ENCODE data around the gene AK6.
A peak's percentile ranks its signal among the peaks of the same experiment; 100 is the strongest.
"Not testable (repeated sequence)": the region's sequence is repeated elsewhere in the genome, so short reads cannot be mapped to it uniquely, and the experiment has no call there.

Gene AK6

DNA sequence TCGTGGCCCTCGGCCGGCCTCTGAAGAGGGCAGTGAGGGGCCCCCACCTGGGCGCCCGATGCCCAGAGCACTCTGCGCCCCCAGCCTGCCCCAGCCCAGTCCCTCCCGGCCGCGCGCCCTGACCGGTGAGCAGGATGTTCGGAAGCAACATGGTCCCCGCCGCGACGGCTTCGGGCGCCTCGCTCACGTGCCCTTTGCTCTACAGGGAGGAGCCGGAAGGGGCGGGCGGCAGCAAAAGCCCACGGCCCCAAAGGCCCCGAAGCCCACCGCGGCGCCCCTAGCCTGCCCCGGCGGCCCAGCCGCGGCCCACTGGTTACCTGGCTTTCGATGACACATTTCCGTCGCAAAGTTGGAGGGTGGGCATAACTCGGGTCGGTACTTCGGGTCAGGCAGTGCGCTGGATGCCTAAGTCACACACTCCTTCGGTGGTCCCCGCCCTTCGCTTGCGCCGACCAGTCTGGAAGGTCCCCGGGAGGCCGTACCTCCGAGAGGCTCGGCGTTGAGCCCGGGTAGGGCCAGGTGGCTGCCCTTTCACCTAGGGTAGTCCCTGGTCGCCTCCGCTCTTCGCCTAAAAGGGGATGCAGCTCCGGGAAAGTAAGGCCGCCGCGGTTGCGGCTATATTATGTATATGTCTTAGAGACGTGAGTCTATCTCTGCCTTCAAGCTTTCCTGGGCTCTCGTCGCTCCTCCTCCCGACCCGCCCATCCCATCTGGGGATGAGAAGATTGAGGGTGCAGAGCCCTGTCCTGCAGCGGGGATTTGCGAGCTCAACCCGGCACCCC, at the start of gene AK6, which contains the start of the genes RAD17 and TAF9:
Gene AK6 (minus strand): TSS at position 181 of the 782 bp plus-strand sequence. CDS start 30 bp downstream, at position 151.
Gene RAD17 (plus strand): TSS at position 479 of the 782 bp plus-strand sequence. CDS start 2,391 bp downstream, outside the sequence.
Gene TAF9 (minus strand): TSS at position 181 of the 782 bp plus-strand sequence. CDS start 3,783 bp downstream, outside the sequence.
- in situ Hi-C loops (cut with HindIII; ENCODE audit: low pct_unique_long_range_greater_than_20kb, low sequenced_read_pairs): no loop called here
- DNase-seq (ENCODE audit: low read depth in 1 of 2, low spot score in 1 of 2): peak; percentile 77 to 94
- no peak for TF ChIP-seq JUND (IDR thresholded peaks at IDR 0.05; ENCODE audit: low read depth)

DNA sequence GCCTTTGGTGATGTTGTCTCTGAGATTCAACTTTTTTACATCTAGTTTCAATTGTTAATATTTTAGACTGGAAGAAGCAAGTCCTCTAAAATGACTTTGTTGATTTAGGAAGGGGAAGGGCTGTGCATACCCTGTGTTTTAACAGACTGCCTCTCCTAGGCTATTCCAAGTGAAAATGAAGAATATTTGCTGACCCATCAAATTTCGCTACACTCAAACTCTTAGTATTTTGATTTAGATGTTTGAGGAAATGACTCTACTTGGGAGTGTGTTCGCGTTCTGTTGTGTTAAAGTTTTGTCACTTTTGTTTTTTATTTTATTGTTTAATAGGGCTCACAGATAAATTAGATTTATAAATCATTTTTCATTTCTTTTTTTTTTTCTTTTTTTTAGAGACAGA, 49.2 kb upstream of the AK6 start:
- TF ChIP-seq JUND (IDR thresholded peaks at IDR 0.05; ENCODE audit: low read depth): no peak
- DNase-seq (ENCODE audit: low read depth in 1 of 2, low spot score in 1 of 2): no peak
- in situ Hi-C loops (cut with HindIII; ENCODE audit: low pct_unique_long_range_greater_than_20kb, low sequenced_read_pairs): no loop called here

DNA sequence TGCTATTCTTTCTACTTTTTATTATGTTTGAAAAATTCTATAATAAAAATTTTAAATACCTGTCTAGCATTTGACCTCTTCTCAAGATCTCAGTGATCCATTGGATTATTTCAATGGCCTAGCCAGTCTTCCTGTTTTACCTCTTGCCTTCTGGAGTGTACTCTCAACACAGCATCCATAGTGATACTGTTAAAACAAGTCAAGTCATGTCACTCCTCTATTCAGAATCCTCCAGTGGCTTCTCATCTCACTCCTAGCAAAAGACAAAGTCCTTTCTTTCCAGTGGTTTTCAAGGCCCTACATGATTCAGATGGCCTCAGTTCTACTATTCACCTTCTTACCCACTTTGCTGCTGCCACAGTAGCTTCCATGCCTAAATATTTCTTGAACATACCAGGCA, 47.4 kb upstream of the AK6 start:
- no peak for TF ChIP-seq JUND (IDR thresholded peaks at IDR 0.05; ENCODE audit: low read depth)
- in situ Hi-C loops (cut with HindIII; ENCODE audit: low pct_unique_long_range_greater_than_20kb, low sequenced_read_pairs): no loop called here
- peak in 1 of 2 experiments; percentile 7 for DNase-seq (ENCODE audit: low read depth in 1 of 2, low spot score in 1 of 2)

DNA sequence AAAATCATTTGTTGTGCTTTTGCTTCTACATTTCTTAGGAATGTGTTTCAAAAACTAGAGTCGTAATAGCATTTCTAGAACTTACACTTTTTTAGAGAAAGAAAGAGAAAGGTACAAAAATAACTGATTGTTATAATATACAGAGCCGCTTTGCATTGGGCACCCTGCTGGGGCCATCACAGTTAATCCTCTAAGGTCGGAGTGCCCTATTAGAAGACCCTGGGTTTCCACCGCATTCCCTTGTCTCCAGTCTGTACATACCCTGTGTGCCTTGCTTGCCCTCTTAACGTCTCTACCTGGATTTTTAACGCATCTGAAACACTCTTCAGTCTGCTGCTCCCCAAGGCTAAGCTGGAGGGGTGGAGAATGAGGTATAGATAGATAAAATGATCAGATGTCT, 46.9 kb upstream of the AK6 start:
- DNase-seq (ENCODE audit: low read depth in 1 of 2, low spot score in 1 of 2): peak in 1 of 2 experiments; percentile 3
- TF ChIP-seq JUND (IDR thresholded peaks at IDR 0.05; ENCODE audit: low read depth): no peak
- in situ Hi-C loops (cut with HindIII; ENCODE audit: low pct_unique_long_range_greater_than_20kb, low sequenced_read_pairs): no loop called here

DNA sequence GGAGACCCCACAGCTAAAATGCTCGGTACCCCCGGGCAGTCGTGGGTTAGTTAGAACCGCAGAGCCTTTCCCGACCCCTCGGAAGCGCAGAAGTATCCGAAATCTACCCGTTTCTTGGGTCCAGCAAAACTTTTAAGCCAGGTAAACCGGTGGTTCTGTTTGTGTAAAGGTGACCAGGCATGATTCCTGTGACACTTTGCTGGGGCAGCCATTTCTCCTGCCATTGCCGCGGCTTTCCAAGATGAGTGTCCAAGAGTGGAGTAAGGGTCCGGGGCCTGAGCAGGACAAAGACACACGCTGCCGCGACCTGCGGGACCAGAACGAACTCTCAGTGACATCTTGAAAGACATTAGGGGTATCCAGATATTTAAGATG, 46.3 kb upstream of the AK6 start:
- in situ Hi-C loops (cut with HindIII; ENCODE audit: low pct_unique_long_range_greater_than_20kb, low sequenced_read_pairs): no loop called here
- no peak for TF ChIP-seq JUND (IDR thresholded peaks at IDR 0.05; ENCODE audit: low read depth)
- DNase-seq (ENCODE audit: low read depth in 1 of 2, low spot score in 1 of 2): peak; percentile 46 to 55

DNA sequence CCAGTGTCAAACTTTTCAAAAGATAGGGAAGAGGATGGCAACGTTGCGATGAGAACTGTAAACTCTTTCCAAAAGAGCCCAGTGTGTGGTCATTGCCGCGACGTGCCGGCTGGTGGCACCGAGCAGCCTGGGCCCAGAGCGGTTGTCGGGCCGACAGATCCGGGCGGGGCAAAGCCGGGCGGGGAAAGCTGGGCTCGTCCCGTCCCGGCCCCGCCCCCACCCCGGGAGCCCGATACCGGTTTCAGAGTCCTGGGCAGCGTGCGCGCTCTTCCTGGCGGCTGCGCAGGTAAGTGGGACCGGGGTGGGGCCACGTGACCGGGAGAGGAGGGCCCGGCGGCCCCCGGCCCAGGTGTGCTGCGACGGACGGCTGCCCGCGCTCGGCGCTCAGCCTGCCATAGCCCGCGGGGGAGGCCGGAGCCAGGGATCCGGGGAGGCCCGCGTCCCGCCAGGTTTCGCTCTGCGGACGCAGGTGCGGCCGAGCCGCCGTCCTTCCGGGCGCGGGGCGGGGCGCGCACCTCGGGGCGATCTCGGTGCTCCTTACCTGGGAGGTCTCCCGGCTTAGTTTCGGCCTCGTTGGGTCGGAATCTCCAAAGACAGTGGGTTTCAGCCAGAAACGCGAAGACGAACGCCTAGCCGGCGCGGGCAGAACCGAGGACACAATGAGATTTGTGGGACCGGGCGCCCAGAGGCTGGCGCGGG, 45.7 kb upstream of the AK6 start, which contains the start of gene MARVELD2:
Gene MARVELD2 (plus strand): TSS at position 232 of the 699 bp plus-strand sequence. CDS start 4,270 bp downstream, outside the sequence.
- in situ Hi-C loops (cut with HindIII; ENCODE audit: low pct_unique_long_range_greater_than_20kb, low sequenced_read_pairs): no loop called here
- TF ChIP-seq JUND (IDR thresholded peaks at IDR 0.05; ENCODE audit: low read depth): no peak
- DNase-seq (ENCODE audit: low read depth in 1 of 2, low spot score in 1 of 2): peak; percentile 95 to 97

DNA sequence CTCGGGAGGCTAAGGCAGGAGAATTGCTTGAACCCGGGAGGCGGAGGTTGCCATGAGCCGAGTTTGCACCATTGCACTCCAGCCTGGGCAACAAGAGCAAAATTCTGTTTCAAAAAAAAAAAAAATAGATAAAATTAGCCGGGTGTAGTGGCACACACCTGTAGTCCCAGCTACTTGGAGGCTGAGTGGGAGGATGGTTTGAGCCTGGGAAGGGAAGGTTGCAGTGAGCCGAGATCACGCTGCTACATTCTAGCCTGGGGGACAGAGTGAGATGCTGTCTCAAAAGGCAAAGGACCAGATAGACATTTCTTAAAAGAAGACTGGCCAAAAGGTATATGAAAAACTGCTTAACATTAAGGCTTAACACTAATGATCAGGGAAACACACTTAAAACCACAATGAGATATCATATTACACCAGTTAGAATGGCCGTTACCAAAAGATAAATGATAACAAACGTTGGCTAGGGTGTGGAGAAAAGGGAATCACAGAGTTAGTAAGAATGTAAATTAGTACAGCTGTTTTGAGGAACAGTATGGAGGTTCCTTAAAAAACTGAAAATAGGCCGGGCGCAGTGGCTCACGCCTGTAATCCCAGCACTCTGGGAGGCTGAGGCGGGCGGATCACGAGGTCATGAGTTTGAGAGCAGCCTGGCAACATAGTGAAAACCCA, 35.5 kb upstream of the AK6 start:
- no peak for TF ChIP-seq JUND (IDR thresholded peaks at IDR 0.05; ENCODE audit: low read depth)
- in situ Hi-C loops (cut with HindIII; ENCODE audit: low pct_unique_long_range_greater_than_20kb, low sequenced_read_pairs): no loop called here
- DNase-seq (ENCODE audit: low read depth in 1 of 2, low spot score in 1 of 2): no peak

DNA sequence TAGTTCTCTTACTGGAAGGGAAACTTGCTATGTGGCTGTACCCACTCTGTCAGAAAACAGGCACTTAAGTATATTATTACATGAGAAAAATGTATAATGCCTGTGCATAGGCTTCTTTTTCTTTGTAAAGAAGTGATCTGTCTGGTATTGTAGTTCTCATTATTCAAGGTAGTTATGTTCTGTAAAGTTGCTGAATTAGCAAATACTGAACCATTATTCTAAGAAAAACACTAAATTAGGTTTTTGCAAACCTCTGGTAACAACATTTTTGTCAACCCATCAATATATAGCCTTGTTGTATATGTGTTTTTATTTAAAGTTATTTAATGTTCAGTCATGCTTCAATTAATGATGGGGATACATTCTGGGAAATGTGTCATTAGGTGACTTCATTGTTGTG, 9.1 kb upstream of the AK6 start:
- DNase-seq (ENCODE audit: low read depth in 1 of 2, low spot score in 1 of 2): no peak
- TF ChIP-seq JUND (IDR thresholded peaks at IDR 0.05; ENCODE audit: low read depth): no peak
- in situ Hi-C loops (cut with HindIII; ENCODE audit: low pct_unique_long_range_greater_than_20kb, low sequenced_read_pairs): no loop called here

DNA sequence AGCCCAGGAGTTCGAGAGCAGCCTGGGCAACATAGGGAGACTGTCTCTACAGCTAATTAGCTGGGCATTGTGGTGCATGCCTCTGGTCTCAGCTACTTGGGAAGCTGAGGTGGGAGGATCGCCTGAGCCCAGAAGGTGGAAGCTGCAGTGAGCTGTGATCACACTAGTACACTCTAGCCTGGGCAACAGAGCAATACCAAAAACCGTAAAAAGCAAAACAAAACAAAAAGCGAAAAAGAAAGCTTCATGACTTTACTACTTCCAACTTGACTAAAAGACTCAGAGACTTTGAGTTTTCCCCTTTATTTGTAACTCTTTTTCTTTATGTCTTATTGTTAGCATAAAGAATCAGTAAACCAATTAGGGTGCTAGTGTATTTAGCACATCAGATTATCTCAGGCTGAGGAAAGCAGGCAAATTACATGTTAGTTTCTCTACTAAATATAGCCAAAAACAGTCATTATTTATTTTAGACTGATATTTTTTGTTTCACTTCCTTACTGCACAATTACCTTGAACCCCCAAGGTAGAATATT, 5.7 kb upstream of the AK6 start:
- DNase-seq (ENCODE audit: low read depth in 1 of 2, low spot score in 1 of 2): no peak
- TF ChIP-seq JUND (IDR thresholded peaks at IDR 0.05; ENCODE audit: low read depth): no peak
- in situ Hi-C loops (cut with HindIII; ENCODE audit: low pct_unique_long_range_greater_than_20kb, low sequenced_read_pairs): no loop called here

DNA sequence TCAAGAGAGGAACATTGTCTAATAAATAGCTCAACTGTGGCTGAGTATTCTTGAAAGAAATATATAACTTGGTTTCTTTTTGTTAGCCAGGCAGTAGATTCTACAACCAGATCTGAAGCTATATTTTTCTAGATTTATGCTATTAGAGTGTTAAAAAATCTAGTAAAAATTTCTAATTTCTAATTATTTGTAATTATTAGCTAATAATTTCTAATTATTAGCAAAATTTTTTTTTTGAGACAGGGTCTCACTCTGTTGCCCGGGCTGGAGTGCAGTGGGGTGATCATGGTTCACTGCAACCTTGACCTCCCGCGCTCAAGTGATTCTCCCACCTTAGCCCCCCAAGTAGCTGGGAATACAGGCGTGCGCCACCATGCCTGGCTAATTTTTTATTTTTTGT, 3.1 kb upstream of the AK6 start:
- TF ChIP-seq JUND (IDR thresholded peaks at IDR 0.05; ENCODE audit: low read depth): no peak
- no peak for DNase-seq (ENCODE audit: low read depth in 1 of 2, low spot score in 1 of 2)
- in situ Hi-C loops (cut with HindIII; ENCODE audit: low pct_unique_long_range_greater_than_20kb, low sequenced_read_pairs): no loop called here

DNA sequence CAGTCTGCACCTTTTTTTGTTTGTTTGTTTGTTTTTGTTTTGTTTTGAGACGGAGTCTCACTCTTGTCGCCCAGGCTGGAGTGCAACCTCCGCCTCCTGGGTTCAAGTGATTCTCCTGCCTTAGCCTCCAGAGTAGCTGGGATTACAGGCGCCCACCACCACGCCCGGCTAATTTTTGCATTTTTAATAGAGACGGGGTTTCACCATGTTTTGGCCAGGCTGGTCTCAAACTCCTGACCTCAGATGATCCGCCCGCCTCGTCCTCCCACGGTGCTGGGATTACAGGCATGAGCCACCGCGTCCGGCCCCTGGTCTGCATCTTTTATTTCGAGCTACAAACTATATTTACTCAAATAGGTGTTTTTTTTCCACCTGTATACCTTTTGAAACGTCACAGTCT, 1.0 kb upstream of the AK6 start:
- in situ Hi-C loops (cut with HindIII; ENCODE audit: low pct_unique_long_range_greater_than_20kb, low sequenced_read_pairs): not testable (repeated sequence)

More for the DNA sequence above, 1.0 kb upstream of the AK6 start:
- DNase-seq (ENCODE audit: low read depth in 1 of 2, low spot score in 1 of 2): not testable (repeated sequence)

Data from T47D (cell line).